GM08714 (cell line): ENCODE data around the gene NPAS3.

Experiments used
- H3K4me3 ChIP-seq: fragments of 200-500 bp; sonication (Bioruptor generic); 2 replicates; pipeline ENCODE4 v1.5.1; 2014; ENCODE audit warnings: mild to moderate bottlenecking, low read length, inconsistent platforms
- ZNF274 ChIP-seq: IDR thresholded peaks from 2 replicates; pipeline ENCODE4 v1.6.1; 2012; ENCODE audit warnings: mild to moderate bottlenecking, low read depth, low read length

The NPAS3 gene

GRCh38 chr14:33716921-33717320, 778.2 kb downstream of the NPAS3 start:
- TF ChIP-seq ZNF274 = no peak
- no peak overlapping the region for H3K4me3 ChIP-seq

- H3K4me3 ChIP-seq = no peak overlapping the region
- TF ChIP-seq ZNF274 = no peak
Observed at GRCh38 chr14:33717866-33718265, 779.2 kb downstream of the NPAS3 start.

GRCh38 chr14:33720284-33720787, 781.7 kb downstream of the NPAS3 start:
- no peak for TF ChIP-seq ZNF274

GRCh38 chr14:33726685-33727084, 788.0 kb downstream of the NPAS3 start:
- H3K4me3 ChIP-seq = no peak overlapping the region
- TF ChIP-seq ZNF274 = no peak

More at GRCh38 chr14:33720284-33720787, 781.7 kb downstream of the NPAS3 start:
- no peak overlapping the region for H3K4me3 ChIP-seq

- no peak overlapping the region for H3K4me3 ChIP-seq
- TF ChIP-seq ZNF274 = no peak
Observed at GRCh38 chr14:33727606-33728005, 788.9 kb downstream of the NPAS3 start.

- no peak for TF ChIP-seq ZNF274
- H3K4me3 ChIP-seq = no peak overlapping the region
Observed at GRCh38 chr14:33728010-33728498, 789.4 kb downstream of the NPAS3 start.

GRCh38 chr14:33730156-33730555, 791.5 kb downstream of the NPAS3 start:
- TF ChIP-seq ZNF274 = no peak
- no peak overlapping the region for H3K4me3 ChIP-seq

GRCh38 chr14:33732175-33732574, 793.5 kb downstream of the NPAS3 start:
- H3K4me3 ChIP-seq = no peak overlapping the region
- TF ChIP-seq ZNF274 = no peak

- TF ChIP-seq ZNF274 = no peak
- no peak overlapping the region for H3K4me3 ChIP-seq
Observed at GRCh38 chr14:33733310-33733709, 794.6 kb downstream of the NPAS3 start.

- no peak overlapping the region for H3K4me3 ChIP-seq
- TF ChIP-seq ZNF274 = no peak
Observed at GRCh38 chr14:33733721-33734120, 795.0 kb downstream of the NPAS3 start.

GRCh38 chr14:33734387-33734786, 795.7 kb downstream of the NPAS3 start:
- no peak for TF ChIP-seq ZNF274
- no peak overlapping the region for H3K4me3 ChIP-seq

- H3K4me3 ChIP-seq = no peak overlapping the region
- no peak for TF ChIP-seq ZNF274
Observed at GRCh38 chr14:33736299-33736825, 797.7 kb downstream of the NPAS3 start.

- H3K4me3 ChIP-seq = no peak overlapping the region
- TF ChIP-seq ZNF274 = no peak
Observed at GRCh38 chr14:33736979-33737378, 798.3 kb downstream of the NPAS3 start.

GRCh38 chr14:33737446-33737845, 798.8 kb downstream of the NPAS3 start:
- no peak for TF ChIP-seq ZNF274
- H3K4me3 ChIP-seq = no peak overlapping the region

GRCh38 chr14:33738029-33738428, 799.4 kb downstream of the NPAS3 start:
- H3K4me3 ChIP-seq = no peak overlapping the region
- no peak for TF ChIP-seq ZNF274

GRCh38 chr14:33738491-33738890, 799.8 kb downstream of the NPAS3 start:
- no peak overlapping the region for H3K4me3 ChIP-seq
- TF ChIP-seq ZNF274 = no peak
